Left hindlimb (tissue), 1 donor: ENCODE measurements around the gene PRR36.

ENCODE experiments used
- DNase-seq: peaks from one replicate; pipeline ENCODE4 v3.0.0-alpha.2; 2018

PRR36 gene

GRCh38 chr19:7842661-7843294, 31.4 kb downstream of the PRR36 start:
- DNase-seq, result no peak

- DNase-seq, result no peak
Observed at GRCh38 chr19:7841751-7842660, 32.2 kb downstream of the PRR36 start.

GRCh38 chr19:7840629-7841028, 33.6 kb downstream of the PRR36 start:
- DNase-seq, result no peak

- DNase-seq, result no peak
Observed at GRCh38 chr19:7839476-7839875, 34.7 kb downstream of the PRR36 start.

- peak; percentile 42 for DNase-seq
Observed at GRCh38 chr19:7833225-7834099, 40.7 kb downstream of the PRR36 start.

- DNase-seq, result no peak
Observed at GRCh38 chr19:7832781-7833180, 41.4 kb downstream of the PRR36 start.

- DNase-seq, result no peak
Observed at GRCh38 chr19:7832009-7832408, 42.2 kb downstream of the PRR36 start.

GRCh38 chr19:7831452-7831851, 42.7 kb downstream of the PRR36 start:
- peak; percentile 45 for DNase-seq

GRCh38 chr19:7830823-7831222, 43.4 kb downstream of the PRR36 start:
- no peak for DNase-seq

- DNase-seq, result peak; percentile 40
Observed at GRCh38 chr19:7830272-7830771, 43.9 kb downstream of the PRR36 start.

- DNase-seq, result peak; percentile 99
Observed at GRCh38 chr19:7829561-7830271, 44.5 kb downstream of the PRR36 start, which contains the start of gene EVI5L. EVI5L (plus strand) TSS chr19:7830218; CDS start chr19:7846543, 16,325 bp downstream.

GRCh38 chr19:7829166-7829520, 45.0 kb downstream of the PRR36 start:
- DNase-seq, result no peak

GRCh38 chr19:7823686-7824301, 50.4 kb downstream of the PRR36 start:
- no peak for DNase-seq

GRCh38 chr19:7822910-7823515, 51.2 kb downstream of the PRR36 start:
- no peak for DNase-seq

- no peak for DNase-seq
Observed at GRCh38 chr19:7820588-7820987, 53.6 kb downstream of the PRR36 start.

GRCh38 chr19:7819337-7819736, 54.9 kb downstream of the PRR36 start:
- DNase-seq, result no peak

- DNase-seq, result no peak
Observed at GRCh38 chr19:7818806-7819205, 55.4 kb downstream of the PRR36 start.
